ENCODE results near the gene ATXN3. TPM values are rescaled to one million over a fixed set of nuclear protein-coding genes. Genes with fewer than 3 reads are reported as not detected.

Gene ATXN3
- total RNA-seq, 1 experiment from 2014 or later = 24.9 TPM

GRCh38 chr14:92134456-92134855 lies 28.1 kb upstream of the ATXN3 start:
- CTCF ChIA-PET = interaction anchor here (0.6 to 5.8 kb wide), 11 partner anchors 10 to 659 kb away, joined by 3 to 37 read pairs (median 6); partner anchors contain the start of gene ATXN3
- POLR2A ChIA-PET = interaction anchor here (0.7 to 6.1 kb wide), 3 partner anchors 12 to 42 kb away, joined by 3 to 45 read pairs (median 4); partner anchors contain the start of genes CPSF2 and NDUFB1

GRCh38 chr14:92122761-92123160 lies 16.4 kb upstream of the ATXN3 start:
- BruUV-seq (replicated peaks) = no TSS peak
- no peaks in the 10 kb centered on the region for H3K27me3 Mint-ChIP-seq (ENCODE audit: insufficient read depth, unreplicated experiment)
- DNase-seq (ENCODE audit: unreplicated experiment) = peak; percentile 11
- TF ChIP-seq, protein P1, sequence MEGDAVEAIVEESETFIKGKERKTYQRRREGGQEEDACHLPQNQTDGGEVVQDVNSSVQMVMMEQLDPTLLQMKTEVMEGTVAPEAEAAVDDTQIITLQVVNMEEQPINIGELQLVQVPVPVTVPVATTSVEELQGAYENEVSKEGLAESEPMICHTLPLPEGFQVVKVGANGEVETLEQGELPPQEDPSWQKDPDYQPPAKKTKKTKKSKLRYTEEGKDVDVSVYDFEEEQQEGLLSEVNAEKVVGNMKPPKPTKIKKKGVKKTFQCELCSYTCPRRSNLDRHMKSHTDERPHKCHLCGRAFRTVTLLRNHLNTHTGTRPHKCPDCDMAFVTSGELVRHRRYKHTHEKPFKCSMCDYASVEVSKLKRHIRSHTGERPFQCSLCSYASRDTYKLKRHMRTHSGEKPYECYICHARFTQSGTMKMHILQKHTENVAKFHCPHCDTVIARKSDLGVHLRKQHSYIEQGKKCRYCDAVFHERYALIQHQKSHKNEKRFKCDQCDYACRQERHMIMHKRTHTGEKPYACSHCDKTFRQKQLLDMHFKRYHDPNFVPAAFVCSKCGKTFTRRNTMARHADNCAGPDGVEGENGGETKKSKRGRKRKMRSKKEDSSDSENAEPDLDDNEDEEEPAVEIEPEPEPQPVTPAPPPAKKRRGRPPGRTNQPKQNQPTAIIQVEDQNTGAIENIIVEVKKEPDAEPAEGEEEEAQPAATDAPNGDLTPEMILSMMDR (IDR thresholded peaks at IDR 0.05; ENCODE audit: unreplicated experiment) = no peak
- ChIA-PET POLR2A (interaction anchor here (1.7 to 10.2 kb wide), 6 partner anchors 11 to 671 kb away, joined by 8 to 176 read pairs (median 26); partner anchors contain the start of genes ATXN3, GOLGA5 and TRIP11), CTCF (interaction anchor here (0.6 to 1.4 kb wide), 5 partner anchors 14 to 568 kb away, joined by 3 to 8 read pairs (median 5); partner anchors contain the start of gene ATXN3)
- H3K4me3 Mint-ChIP-seq (ENCODE audit: unreplicated experiment) = peak overlapping the region; percentile 82
- peak overlapping the region; percentile 99 for H3K27ac Mint-ChIP-seq (ENCODE audit: low read depth, unreplicated experiment)
- H3K9me3 Mint-ChIP-seq (ENCODE audit: unreplicated experiment) = no peaks in the 10 kb centered on the region
- intact Hi-C loops (cut with micrococcal nuclease) = no loop called here
- peaks cover 39% of the 10 kb centered on the region for H3K36me3 Mint-ChIP-seq (ENCODE audit: insufficient read depth, unreplicated experiment)
- H3K4me1 Mint-ChIP-seq (ENCODE audit: insufficient read depth, unreplicated experiment) = peaks cover 26% of the 10 kb centered on the region

More at GRCh38 chr14:92134456-92134855, 28.1 kb upstream of the ATXN3 start:
- Mint-ChIP-seq H3K4me3 (ENCODE audit: unreplicated experiment) (no peak overlapping the region), H3K27me3 (ENCODE audit: insufficient read depth, unreplicated experiment) (no peaks in the 10 kb centered on the region), H3K9me3 (ENCODE audit: unreplicated experiment) (no peaks in the 10 kb centered on the region), H3K4me1 (ENCODE audit: insufficient read depth, unreplicated experiment) (no peaks in the 10 kb centered on the region), H3K27ac (ENCODE audit: low read depth, unreplicated experiment) (no peak overlapping the region), H3K36me3 (ENCODE audit: insufficient read depth, unreplicated experiment) (peaks cover 80% of the 10 kb centered on the region)
- no TSS peak for BruUV-seq (replicated peaks)
- intact Hi-C loops (cut with micrococcal nuclease) = no loop called here
- TF ChIP-seq, protein P1 (IDR thresholded peaks at IDR 0.05; ENCODE audit: unreplicated experiment) = no peak
- DNase-seq (ENCODE audit: unreplicated experiment) = no peak

GRCh38 chr14:92122351-92122677 lies 15.9 kb upstream of the ATXN3 start:
- DNase-seq (ENCODE audit: unreplicated experiment) = peak; percentile 44
- CTCF ChIA-PET = interaction anchor here (0.6 to 1.4 kb wide), 6 partner anchors 14 to 568 kb away, joined by 3 to 8 read pairs (median 4); partner anchors contain the start of gene ATXN3
- POLR2A ChIA-PET = interaction anchor here (0.7 to 10.2 kb wide), 10 partner anchors 10 to 671 kb away, joined by 3 to 176 read pairs (median 10); partner anchors contain the start of genes ATXN3, GOLGA5, RIN3 and TRIP11
- intact Hi-C loops (cut with micrococcal nuclease) = no loop called here
- Mint-ChIP-seq H3K9me3 (ENCODE audit: unreplicated experiment) (no peaks in the 10 kb centered on the region), H3K27me3 (ENCODE audit: insufficient read depth, unreplicated experiment) (no peaks in the 10 kb centered on the region), H3K4me1 (ENCODE audit: insufficient read depth, unreplicated experiment) (peaks cover 23% of the 10 kb centered on the region), H3K4me3 (ENCODE audit: unreplicated experiment) (peak overlapping the region; percentile 82), H3K36me3 (ENCODE audit: insufficient read depth, unreplicated experiment) (peaks cover 42% of the 10 kb centered on the region), H3K27ac (ENCODE audit: low read depth, unreplicated experiment) (peak overlapping the region; percentile 99)
- TF ChIP-seq, protein P1 (IDR thresholded peaks at IDR 0.05; ENCODE audit: unreplicated experiment) = no peak
- no TSS peak for BruUV-seq (replicated peaks)

GRCh38 chr14:92121670-92122350 lies 15.4 kb upstream of the ATXN3 start, which contains the start of the genes CPSF2 and NDUFB1:
Gene CPSF2 (plus strand): TSS chr14:92121969. CDS start chr14:92130985, 9,016 bp downstream.
Gene NDUFB1 (minus strand): TSS chr14:92121706. CDS start chr14:92117637, 4,069 bp downstream.
- intact Hi-C loops (cut with micrococcal nuclease) = no loop called here
- peak within 1 kb of the TSS; percentile 99 for H3K27ac Mint-ChIP-seq (ENCODE audit: low read depth, unreplicated experiment)
- peak; percentile 79 for DNase-seq (ENCODE audit: unreplicated experiment)
- H3K4me1 Mint-ChIP-seq (ENCODE audit: insufficient read depth, unreplicated experiment) = peaks cover 18% of the 10 kb centered on the region
- TF ChIP-seq, protein P1 (IDR thresholded peaks at IDR 0.05; ENCODE audit: unreplicated experiment) = no peak
- H3K4me3 Mint-ChIP-seq (ENCODE audit: unreplicated experiment) = peak within 1 kb of the TSS; percentile 82
- TSS peak; percentile 50 for BruUV-seq (replicated peaks)
- no peaks in the 10 kb centered on the region for H3K27me3 Mint-ChIP-seq (ENCODE audit: insufficient read depth, unreplicated experiment)
- no peaks in the 10 kb centered on the region for H3K9me3 Mint-ChIP-seq (ENCODE audit: unreplicated experiment)
- ChIA-PET CTCF (interaction anchor here (0.6 to 1.4 kb wide), 6 partner anchors 13 to 569 kb away, joined by 3 to 8 read pairs (median 4); partner anchors contain the start of gene ATXN3), POLR2A (interaction anchor here (0.6 to 10.2 kb wide), 24 partner anchors 10 to 1836 kb away, joined by 3 to 176 read pairs (median 4); partner anchors contain the start of genes ATXN3, GOLGA5, LYSET and MOAP1)
- peaks cover 41% of the 10 kb centered on the region for H3K36me3 Mint-ChIP-seq (ENCODE audit: insufficient read depth, unreplicated experiment)

Data from MCF 10A (cell line).